WTC11 (cell line): Measurements from ENCODE around the gene LMTK2.

Source experiments
- CBFB ChIP-seq: sonication (generic); formaldehyde crosslinking; IDR thresholded peaks from 2 replicates; pipeline ENCODE4 v1.8.1; 2022; ENCODE audit warnings: mild to moderate bottlenecking, low read depth, missing genetic modification reagents
- CREB1 ChIP-seq: sonication (generic); formaldehyde crosslinking; IDR thresholded peaks from 2 replicates; pipeline ENCODE4 v1.8.0; 2023; ENCODE audit warnings: mild to moderate bottlenecking, missing genetic modification reagents
- ESRRA ChIP-seq: sonication (generic); formaldehyde crosslinking; IDR thresholded peaks from 2 replicates; pipeline ENCODE4 v1.8.1; 2022; ENCODE audit warnings: mild to moderate bottlenecking, missing genetic modification reagents, borderline replicate concordance
- FOXK1 ChIP-seq: sonication (generic); formaldehyde crosslinking; IDR thresholded peaks from 2 replicates; pipeline ENCODE4 v1.8.0; 2022; ENCODE audit warnings: mild to moderate bottlenecking, moderate library complexity, missing genetic modification reagents
- SP1 ChIP-seq: sonication (generic); formaldehyde crosslinking; conservative IDR thresholded peaks from 2 replicates; pipeline ENCODE4 v1.8.1; 2022; ENCODE audit warnings: missing genetic modification reagents
- ZNF121 ChIP-seq: sonication (generic); formaldehyde crosslinking; IDR thresholded peaks from 2 replicates; pipeline ENCODE4 v1.8.0; 2023; ENCODE audit warnings: missing genetic modification reagents
- TF ChIP-seq, protein P1 (sequence below): fragments of 200-600 bp; IDR thresholded peaks from 2 replicates; pipeline ENCODE4 v1.8.0; 2022; ENCODE audit warnings: antibody characterized with exemption
- TF ChIP-seq, protein P2 (sequence below): sonication (generic); formaldehyde crosslinking; IDR thresholded peaks from 2 replicates; pipeline ENCODE4 v1.8.1; 2023; ENCODE audit warnings: mild to moderate bottlenecking, missing genetic modification reagents, moderate library complexity
- TF ChIP-seq, protein P3 (sequence below): sonication (generic); formaldehyde crosslinking; IDR thresholded peaks from 2 replicates; pipeline ENCODE4 v1.8.1; 2023; ENCODE audit warnings: mild to moderate bottlenecking, moderate library complexity, missing genetic modification reagents
- TF ChIP-seq, protein P4 (sequence below): sonication (generic); formaldehyde crosslinking; IDR thresholded peaks from 2 replicates; pipeline ENCODE4 v1.8.1; 2022; ENCODE audit warnings: low read depth, mild to moderate bottlenecking, moderate library complexity, missing genetic modification reagents, borderline replicate concordance
- TF ChIP-seq, protein P5 (sequence below): sonication (generic); formaldehyde crosslinking; IDR thresholded peaks from 2 replicates; pipeline ENCODE4 v1.8.0; 2022; ENCODE audit warnings: mild to moderate bottlenecking, missing genetic modification reagents

DNA sequence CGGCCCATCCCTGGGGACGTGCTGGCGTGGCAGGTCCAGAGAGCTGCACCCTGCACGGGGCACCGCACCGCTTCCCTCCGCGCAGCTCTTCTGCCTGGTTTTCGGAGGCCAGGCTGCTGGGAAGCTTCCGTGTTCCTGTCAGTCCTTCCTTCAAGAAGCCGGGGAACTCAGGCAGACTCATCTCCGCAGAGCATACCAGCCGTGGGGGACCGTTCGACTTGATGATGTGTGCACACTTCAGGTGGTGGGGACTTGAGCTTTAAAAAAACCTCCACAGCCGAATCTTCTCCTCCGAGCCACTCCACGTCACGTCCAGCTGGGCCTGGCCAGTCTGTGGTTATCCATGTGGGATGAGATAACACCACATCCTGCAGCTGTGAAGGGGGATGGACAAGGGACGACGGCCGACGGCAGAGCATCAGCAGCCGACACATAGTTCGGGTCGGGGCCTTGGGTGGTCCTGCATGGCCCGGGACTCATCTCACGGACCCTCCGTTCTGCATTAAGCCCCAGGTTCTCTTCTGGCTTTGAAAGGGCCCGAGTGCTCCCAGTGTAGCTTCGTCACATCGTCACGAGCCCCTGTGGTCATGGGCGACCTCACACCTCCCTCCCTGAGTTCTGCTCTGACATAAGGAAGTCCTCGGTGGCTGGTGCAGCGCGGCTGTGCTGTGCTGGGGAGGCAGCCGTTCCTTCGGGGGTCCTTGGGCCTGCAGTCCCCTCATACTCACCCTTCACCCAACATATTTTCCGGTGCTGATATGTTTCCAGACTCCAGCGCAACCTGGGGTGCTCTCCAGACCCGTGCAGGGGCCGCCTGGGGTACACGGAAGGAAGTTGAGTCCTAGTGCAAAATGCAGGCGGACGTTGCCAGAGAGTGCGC is 100.0 kb downstream of the LMTK2 start:
- TF ChIP-seq, protein P1, sequence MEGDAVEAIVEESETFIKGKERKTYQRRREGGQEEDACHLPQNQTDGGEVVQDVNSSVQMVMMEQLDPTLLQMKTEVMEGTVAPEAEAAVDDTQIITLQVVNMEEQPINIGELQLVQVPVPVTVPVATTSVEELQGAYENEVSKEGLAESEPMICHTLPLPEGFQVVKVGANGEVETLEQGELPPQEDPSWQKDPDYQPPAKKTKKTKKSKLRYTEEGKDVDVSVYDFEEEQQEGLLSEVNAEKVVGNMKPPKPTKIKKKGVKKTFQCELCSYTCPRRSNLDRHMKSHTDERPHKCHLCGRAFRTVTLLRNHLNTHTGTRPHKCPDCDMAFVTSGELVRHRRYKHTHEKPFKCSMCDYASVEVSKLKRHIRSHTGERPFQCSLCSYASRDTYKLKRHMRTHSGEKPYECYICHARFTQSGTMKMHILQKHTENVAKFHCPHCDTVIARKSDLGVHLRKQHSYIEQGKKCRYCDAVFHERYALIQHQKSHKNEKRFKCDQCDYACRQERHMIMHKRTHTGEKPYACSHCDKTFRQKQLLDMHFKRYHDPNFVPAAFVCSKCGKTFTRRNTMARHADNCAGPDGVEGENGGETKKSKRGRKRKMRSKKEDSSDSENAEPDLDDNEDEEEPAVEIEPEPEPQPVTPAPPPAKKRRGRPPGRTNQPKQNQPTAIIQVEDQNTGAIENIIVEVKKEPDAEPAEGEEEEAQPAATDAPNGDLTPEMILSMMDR: no peak
- TF ChIP-seq ZNF121 (CRISPR knock-in tag): no peak
- no peak for TF ChIP-seq ESRRA
- no peak for TF ChIP-seq FOXK1 (CRISPR knock-in tag)
- no peak for TF ChIP-seq SP1 (CRISPR knock-in tag)
- no peak for TF ChIP-seq CREB1 (CRISPR knock-in tag)
- TF ChIP-seq, protein P2, sequence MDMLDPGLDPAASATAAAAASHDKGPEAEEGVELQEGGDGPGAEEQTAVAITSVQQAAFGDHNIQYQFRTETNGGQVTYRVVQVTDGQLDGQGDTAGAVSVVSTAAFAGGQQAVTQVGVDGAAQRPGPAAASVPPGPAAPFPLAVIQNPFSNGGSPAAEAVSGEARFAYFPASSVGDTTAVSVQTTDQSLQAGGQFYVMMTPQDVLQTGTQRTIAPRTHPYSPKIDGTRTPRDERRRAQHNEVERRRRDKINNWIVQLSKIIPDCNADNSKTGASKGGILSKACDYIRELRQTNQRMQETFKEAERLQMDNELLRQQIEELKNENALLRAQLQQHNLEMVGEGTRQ: no peak
- TF ChIP-seq CBFB (CRISPR knock-in tag): no peak
- TF ChIP-seq, protein P3, sequence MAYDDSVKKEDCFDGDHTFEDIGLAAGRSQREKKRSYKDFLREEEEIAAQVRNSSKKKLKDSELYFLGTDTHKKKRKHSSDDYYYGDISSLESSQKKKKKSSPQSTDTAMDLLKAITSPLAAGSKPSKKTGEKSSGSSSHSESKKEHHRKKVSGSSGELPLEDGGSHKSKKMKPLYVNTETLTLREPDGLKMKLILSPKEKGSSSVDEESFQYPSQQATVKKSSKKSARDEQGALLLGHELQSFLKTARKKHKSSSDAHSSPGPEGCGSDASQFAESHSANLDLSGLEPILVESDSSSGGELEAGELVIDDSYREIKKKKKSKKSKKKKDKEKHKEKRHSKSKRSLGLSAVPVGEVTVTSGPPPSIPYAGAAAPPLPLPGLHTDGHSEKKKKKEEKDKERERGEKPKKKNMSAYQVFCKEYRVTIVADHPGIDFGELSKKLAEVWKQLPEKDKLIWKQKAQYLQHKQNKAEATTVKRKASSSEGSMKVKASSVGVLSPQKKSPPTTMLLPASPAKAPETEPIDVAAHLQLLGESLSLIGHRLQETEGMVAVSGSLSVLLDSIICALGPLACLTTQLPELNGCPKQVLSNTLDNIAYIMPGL (CRISPR knock-in tag): no peak
- TF ChIP-seq, protein P4, sequence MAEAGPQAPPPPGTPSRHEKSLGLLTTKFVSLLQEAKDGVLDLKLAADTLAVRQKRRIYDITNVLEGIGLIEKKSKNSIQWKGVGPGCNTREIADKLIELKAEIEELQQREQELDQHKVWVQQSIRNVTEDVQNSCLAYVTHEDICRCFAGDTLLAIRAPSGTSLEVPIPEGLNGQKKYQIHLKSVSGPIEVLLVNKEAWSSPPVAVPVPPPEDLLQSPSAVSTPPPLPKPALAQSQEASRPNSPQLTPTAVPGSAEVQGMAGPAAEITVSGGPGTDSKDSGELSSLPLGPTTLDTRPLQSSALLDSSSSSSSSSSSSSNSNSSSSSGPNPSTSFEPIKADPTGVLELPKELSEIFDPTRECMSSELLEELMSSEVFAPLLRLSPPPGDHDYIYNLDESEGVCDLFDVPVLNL: no peak
- TF ChIP-seq, protein P5, sequence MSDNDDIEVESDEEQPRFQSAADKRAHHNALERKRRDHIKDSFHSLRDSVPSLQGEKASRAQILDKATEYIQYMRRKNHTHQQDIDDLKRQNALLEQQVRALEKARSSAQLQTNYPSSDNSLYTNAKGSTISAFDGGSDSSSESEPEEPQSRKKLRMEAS (CRISPR knock-in tag): no peak
